Measurements from ENCODE around the gene GBGT1. TPM values are rescaled to one million over a fixed set of nuclear protein-coding genes. Genes with fewer than 3 reads are reported as not detected.
"Not testable (repeated sequence)": the region's sequence is repeated elsewhere in the genome, so short reads cannot be mapped to it uniquely, and the experiment has no call there.

The GBGT1 gene
- total RNA-seq: 15.7 and 28.0 TPM in 2 replicates

GRCh38 chr9:133163504-133164172 is at the start of gene GBGT1:
Gene GBGT1 (minus strand): TSS chr9:133163914. CDS start chr9:133162412, 1,502 bp downstream.
- no peak for DNase-seq

DNA sequence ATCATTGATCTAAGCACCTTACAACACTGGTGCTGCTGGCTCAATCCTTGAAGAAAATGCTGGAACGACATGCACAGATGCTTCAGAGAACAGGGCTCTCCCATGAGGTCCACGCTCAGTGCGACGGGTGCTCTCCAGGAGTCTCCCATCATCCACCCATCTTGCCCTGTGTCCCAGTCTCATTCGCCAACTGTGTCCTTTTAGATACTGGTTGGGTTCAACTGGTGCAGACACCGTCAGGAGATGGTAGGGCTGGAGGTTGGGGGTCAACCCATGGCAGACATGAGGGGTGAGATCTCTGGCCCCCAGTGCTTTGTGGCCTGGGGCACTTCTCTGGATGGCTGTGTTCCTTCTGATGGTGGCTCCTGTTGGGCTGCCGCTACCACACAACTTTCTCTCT is 46.9 kb upstream of the GBGT1 start:
- no peak for DNase-seq

- no peak for DNase-seq
These were observed 46.5 kb upstream of the GBGT1 start for GRCh38 chr9:133210202-133210532.

GRCh38 chr9:133209327-133210201 is 45.9 kb upstream of the GBGT1 start:
- DNase-seq: not testable (repeated sequence)

DNA sequence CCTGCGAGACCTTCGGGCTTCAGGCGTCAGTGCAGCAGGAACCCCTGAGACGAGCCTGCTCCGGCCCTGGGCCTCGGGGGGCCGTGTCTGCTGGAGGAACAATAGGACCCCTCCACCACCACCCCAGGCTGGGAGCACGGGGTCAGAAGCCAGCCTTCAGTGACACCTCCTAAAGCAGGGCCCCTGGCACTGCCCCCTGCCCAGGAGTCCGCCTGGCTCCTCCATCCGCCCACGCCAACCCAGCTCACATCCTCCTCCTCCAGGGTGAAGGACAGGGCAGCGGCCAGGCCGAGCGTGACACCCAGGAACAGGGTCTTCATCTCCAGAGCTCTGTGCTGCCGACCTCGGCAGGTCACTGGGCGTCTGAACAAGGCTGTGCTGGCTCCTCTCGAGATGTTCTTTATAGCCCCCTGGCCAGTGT is 45.2 kb upstream of the GBGT1 start, which contains the start of gene OBP2B:
OBP2B (minus strand) TSS at position 371 of the 421 bp plus-strand sequence; CDS start at position 320, 51 bp downstream.
- DNase-seq: not testable (repeated sequence)

DNA sequence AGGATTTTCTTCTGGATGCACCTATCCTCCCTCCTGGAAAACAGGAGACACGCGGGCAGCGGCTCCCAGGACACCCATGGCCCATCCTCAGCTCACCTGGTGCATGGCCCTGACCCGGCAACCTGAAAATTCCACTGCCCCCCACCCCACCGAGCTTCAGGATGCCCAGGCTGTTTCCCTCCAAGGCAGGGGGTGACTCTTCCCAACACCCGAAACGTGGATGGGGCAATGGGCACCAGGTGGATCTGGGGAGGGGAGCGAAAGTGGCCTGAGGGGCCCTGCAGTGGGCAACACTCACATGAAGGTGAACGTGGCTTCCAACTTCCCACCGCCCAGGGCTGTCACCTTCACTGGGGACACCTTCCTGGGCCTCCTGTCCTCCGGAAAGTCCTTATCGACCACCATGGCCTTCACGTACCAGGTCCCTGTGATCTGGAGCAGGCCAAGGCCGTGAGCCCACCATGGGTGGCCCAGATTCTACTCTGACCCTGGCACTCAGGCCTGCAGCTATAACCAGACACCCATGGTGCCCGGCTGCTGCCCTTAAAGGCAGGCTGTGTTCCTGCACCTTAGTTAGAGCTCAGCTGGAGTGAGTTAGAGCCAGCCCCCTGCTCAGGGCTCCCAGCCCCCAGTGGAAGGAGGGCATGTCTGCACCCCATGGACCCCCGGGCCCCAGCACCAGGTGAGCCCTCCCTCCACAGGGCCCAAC is 44.6 kb upstream of the GBGT1 start:
- DNase-seq: not testable (repeated sequence)

DNA sequence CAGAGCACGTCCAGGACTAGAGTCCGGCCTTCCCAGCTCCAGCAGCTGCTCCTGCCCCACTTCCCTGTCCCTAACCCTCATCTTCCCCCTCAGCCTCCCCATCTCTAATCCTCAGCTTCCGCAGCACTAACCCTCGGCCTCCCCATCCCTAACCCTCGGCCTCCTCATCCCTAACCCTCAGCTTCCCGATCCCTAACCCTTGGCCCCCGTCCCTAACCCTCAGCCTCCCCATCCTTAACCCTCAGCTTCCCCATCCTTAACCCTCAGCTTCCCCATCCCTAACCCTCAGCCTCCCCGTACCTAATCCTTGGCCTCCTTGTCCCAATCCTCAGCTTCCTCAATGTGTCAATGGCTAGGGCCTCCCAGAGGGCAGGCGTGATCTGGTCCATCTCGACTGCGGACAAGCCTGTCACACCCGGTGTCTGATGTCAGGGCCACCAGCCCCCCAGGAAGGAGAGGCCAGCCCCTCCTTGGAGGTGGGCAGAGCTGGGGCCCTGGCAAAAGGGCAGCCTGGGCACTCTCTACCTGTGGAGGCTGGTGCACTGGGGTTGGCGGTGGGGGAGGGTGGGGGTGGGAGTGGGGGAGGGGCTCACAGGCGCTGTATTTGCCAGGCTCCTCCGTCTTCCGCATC is 43.9 kb upstream of the GBGT1 start:
- no peak for DNase-seq

DNA sequence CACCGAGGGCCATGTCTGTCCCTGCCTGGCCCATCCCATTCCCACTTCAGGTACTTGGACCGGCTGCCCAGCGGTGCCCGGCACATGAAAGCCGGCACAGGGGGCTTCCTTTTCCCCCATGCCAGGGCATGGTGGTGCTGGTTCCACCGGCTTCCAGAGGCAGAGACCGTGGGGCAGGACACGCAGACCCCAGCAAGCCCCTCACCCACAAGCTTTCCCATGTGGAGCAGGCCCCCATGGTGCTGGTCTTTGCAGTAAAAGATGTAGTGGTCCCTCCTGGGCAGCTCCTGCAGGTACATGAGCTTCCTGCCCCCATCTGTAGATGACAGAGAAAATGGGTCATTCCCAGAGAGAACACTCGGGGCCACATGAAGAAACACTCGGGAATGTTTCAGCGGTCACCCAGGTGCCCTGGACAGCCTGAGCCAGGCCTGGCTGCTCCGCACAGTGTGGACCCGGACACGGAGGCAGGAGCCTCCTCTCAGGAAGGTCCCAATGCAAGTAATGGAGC is 43.4 kb upstream of the GBGT1 start:
- DNase-seq: no peak

GRCh38 chr9:133205996-133206931 is 42.5 kb upstream of the GBGT1 start:
- no peak for DNase-seq

- not testable (repeated sequence) for DNase-seq
These were observed 41.8 kb upstream of the GBGT1 start for GRCh38 chr9:133205481-133205887.

GRCh38 chr9:133204993-133205336 is 41.3 kb upstream of the GBGT1 start:
- no peak for DNase-seq

DNA sequence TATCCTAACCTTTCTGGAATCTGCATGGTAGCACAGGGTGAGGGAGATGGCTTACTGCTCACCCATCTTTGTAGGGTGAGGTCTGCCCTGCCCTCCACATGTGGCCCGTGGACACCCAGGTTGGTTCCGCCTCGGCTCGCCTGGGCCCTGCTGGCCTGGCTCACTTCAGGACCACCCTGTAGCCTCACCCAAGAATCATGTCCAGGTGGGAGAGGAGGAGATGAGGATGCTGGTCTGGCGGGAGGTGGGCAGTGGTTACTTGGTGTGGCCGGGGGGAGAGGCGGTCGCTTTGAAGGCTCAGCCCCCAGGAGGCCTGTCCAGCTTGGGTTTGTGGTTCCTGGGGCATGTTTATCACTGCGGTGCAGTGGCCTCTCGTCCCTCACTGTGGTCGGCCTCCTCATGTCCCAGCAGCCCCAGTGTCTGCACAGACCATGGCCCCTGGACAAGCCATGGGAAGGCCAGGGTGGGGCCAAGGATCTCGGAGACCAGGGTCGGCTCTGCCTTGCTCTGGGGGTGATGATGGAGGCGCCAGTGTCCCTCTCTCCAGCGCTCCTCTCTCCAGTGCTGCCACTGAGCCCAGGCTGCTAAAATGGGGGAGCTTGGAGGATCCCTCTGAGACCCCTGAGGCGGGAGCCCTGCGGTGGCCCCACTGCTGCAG is 40.8 kb upstream of the GBGT1 start:
- DNase-seq: no peak

DNA sequence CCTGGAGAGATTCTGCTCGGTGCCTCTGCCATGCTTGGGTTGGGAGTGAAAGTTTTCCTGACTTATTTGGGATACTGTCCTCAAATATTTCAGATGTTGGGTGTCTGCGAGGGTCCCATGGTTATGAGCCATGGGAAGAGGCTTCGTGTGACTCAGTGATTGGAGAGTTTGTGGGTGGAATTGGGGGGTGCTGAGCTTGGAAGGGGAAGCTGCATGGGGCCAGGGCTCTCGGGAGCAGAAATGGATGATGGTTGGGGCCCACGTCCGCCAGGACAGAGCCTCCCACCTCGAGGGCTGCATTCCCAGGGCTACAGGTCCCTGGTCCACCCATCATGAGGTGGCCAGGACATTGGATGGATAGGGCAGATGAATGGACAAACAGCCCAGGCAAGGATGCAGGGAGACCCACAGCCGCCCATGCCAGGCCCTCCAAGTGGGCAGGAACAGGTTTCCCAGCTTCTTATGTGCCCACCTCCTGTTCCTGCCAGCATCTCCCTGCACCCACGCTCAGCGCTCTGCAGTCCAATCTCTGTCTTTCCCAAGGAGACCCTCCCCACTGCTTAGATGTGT is 39.9 kb upstream of the GBGT1 start:
- no peak for DNase-seq

DNA sequence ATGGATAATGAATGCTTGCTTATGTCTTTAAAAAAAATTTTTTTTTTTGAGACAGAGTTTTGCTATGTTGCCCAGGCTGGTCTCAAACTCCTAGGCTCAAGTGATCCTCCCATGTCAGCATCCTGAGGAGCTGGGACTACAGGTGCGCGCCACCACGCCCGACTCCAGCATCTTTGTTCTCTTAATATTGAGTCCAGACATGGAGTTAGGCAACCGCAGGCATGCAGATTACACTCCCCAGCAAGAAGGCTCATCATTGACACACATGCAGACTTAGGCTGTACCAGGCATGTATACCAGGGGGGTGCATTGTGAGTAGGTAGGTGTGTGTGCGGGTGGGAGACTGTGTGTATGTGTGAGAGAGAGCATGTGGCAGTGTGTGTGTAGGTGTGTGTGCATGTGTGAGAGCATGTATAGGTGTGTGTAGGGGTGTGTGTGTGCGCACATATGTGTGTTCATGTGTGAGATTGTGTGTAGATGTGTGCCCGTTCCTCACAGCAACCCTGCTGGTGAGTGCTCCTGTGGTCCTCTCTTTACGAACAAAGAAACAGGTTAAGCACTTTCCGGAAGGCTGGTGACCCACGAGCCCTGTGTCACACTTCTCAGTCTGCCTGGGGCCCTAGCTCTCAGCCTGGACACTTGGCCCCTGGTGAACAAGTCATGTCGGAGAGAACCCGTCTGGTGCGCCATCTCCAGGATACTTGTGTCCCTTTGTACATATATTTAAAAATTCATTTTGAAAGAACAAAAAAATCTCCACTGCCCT is 39.2 kb upstream of the GBGT1 start:
- no peak for DNase-seq

GRCh38 chr9:133202145-133202513 is 38.4 kb upstream of the GBGT1 start:
- no peak for DNase-seq

- no peak for DNase-seq
These were observed 37.9 kb upstream of the GBGT1 start for GRCh38 chr9:133201424-133202144.

GRCh38 chr9:133200631-133201030 is 36.9 kb upstream of the GBGT1 start:
- no peak for DNase-seq

- DNase-seq: no peak
These were observed 36.1 kb upstream of the GBGT1 start for GRCh38 chr9:133199648-133200321.

- no peak for DNase-seq
These were observed 31.3 kb upstream of the GBGT1 start for GRCh38 chr9:133195029-133195428.
